Measurements from ENCODE around the gene ROGDI.

DNA sequence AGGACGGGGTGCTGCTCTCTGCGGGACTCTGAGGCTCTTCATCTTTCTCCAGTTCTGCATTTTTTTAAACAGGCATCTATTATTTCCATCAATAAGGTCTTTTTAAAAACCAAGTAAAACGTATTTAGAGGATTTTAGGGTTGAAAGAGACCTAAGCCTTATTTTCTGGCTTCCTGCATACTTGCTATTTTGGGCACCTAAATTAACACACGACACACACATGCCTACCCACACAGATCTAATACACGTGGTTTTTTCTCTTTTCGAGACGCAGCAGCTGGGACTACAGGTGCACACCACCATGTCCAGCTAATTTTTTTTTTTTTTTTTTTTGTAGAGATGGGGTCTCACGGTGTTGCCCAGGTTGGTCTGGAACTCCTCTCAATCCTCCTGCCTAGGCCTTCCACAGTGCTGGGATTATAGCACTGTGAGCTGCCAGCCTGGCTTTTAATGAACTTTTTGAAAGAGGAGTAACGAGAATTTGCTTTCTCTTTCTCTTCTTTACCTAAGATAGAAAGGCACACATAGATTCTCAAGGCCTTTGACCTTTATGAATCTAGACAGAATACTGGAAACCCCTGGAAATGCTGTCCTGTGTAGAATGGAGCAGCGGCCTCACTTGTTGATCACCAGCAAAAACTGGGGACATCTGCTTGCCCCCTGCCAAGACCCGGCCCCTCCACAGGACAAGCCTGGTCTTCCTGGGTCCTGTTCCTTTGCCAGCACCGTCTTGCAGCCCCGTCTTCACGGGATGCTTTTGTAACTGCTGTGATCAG lies 54.3 kb downstream of the ROGDI start:
- TF ChIP-seq, protein P1, sequence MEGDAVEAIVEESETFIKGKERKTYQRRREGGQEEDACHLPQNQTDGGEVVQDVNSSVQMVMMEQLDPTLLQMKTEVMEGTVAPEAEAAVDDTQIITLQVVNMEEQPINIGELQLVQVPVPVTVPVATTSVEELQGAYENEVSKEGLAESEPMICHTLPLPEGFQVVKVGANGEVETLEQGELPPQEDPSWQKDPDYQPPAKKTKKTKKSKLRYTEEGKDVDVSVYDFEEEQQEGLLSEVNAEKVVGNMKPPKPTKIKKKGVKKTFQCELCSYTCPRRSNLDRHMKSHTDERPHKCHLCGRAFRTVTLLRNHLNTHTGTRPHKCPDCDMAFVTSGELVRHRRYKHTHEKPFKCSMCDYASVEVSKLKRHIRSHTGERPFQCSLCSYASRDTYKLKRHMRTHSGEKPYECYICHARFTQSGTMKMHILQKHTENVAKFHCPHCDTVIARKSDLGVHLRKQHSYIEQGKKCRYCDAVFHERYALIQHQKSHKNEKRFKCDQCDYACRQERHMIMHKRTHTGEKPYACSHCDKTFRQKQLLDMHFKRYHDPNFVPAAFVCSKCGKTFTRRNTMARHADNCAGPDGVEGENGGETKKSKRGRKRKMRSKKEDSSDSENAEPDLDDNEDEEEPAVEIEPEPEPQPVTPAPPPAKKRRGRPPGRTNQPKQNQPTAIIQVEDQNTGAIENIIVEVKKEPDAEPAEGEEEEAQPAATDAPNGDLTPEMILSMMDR (IDR thresholded peaks at IDR 0.05), result no peak
- TF ChIP-seq EP300 (IDR thresholded peaks at IDR 0.05), result no peak

All from sigmoid colon (tissue), 4 donors.